HUDEP-2 (cell line): ENCODE data around the gene LRRC10.
"Not testable (repeated sequence)": the region's sequence is repeated elsewhere in the genome, so short reads cannot be mapped to it uniquely, and the experiment has no call there.

Source experiments
- DNase-seq, 76 experiments: peaks; one replicate each; lab custom pipeline; 2025; ENCODE audit not compliant: unreplicated experiment in 76 of 76; lab: John Stamatoyannopoulos, UW

The LRRC10 gene

GRCh38 chr12:69620077-69620476 lies 9.4 kb upstream of the LRRC10 start:
- no peak for DNase-seq

DNA sequence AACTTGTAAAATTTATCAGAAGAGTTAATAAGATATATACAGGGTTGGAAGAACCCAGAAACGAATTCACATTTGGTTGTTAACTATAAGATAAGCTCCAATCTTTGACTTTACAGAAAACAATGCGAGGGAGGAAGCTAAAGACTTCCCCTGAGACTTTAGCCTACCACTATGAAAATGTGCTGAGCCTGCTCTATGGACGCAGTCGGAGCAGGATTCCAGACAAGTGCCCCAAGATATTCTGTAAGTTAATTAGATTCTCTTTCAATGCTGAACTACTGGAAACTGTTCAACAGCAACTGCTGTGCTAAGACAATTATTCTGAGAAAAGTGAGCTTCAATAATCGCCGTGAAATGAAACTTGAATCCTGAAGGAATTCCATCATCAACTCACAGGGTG lies 8.3 kb upstream of the LRRC10 start:
- no peak for DNase-seq

DNA sequence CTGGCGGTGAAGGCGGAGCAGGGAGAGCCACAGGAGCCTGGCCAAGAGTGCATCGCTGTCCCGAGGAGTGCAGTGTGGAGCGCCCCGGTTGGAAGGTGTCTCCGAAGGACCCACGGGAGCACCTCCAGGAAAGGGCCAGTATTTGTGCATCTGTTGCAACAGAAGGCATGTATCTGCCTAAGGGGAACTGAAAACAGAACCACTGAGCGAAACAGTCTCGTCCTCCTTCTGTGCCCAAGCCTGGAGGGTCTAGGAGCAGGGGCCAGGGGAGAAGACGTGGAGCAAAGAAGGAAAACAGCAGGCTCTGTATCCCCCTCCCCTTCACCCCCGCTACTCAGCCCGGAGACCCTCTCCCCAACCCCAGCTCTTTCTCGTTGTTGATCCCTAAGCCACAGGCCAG lies 5.3 kb upstream of the LRRC10 start:
- no peak for DNase-seq

DNA sequence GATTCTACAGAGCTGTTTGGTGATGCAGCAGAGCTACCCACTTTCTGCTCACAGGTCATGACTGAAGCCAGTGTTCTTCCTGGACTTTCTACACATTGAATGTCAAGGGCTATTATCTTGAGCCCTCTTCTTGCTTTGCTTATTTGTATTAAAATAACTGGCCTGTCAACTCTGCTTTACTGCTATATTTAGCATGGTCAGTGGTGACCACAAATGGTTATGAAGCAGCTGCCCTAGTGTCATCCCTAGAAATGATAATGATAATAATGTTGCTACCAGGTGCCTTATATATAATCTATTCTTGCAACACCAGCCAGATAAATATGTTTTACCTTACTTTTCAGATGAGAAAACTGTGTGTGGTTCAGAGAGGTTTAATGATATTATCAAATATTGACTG lies 2.6 kb upstream of the LRRC10 start:
- no peak for DNase-seq

DNA sequence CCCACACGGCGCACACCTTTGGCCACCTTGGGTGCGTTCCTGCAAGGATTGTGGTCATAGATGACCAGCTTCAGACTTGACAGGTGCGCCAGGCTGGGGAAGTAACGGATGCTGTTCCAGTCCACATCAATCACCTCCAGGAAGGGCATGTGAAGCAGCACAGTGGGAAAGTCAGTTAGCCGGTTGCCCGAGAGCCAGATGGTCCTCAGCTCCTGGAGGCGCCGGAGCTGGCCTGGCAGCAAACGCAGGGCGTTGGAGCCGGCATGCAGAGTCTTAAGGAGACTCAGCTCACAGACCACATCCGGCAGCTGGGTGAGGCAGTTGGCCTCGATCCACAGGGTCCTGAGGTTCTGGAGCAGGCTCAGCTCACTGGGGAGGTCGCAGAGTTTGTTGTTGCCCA lies 581 bp downstream of the LRRC10 start:
- no peak for DNase-seq

- DNase-seq = no peak
Measured at GRCh38 chr12:69608114-69608513, 2.6 kb downstream of the LRRC10 start.

DNA sequence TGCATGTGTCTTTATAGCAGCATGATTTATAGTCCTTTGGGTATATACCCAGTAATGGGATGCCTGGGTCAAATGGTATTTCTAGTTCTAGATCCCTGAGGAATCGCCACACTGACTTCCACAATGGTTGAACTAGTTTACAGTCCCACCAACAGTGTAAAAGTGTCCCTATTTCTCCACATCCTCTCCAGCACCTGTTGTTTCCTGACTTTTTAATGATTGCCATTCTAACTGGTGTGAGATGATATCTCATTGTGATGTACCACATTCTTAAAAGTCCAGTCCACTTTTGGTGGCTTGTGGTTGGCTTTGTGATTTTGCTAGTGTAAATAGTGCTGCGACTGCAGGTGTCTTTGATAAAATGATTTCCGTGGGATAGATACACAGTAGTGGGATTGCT lies 6.4 kb downstream of the LRRC10 start:
- not testable (repeated sequence) for DNase-seq

DNA sequence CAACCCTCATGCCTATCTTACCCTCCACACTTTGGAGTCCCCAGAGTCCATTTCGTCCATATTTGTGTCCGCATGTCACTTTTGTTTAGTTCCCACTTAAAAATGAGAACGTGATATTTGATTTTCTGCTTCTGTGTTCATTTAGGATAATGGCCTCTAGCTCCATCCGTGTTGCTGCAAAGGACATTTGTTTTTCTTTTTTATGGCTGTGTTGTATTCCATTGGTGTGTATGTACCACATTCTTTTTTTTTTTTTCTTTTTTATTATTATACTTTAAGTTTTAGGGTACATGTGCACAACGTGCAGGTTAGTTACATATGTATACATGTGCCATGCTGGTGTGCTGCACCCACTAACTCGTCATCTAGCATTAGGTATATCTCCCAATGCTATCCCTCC lies 7.2 kb downstream of the LRRC10 start:
- DNase-seq = not testable (repeated sequence)

GRCh38 chr12:69602954-69603353 lies 7.8 kb downstream of the LRRC10 start:
- no peak for DNase-seq

GRCh38 chr12:69601962-69602685 lies 8.6 kb downstream of the LRRC10 start:
- no peak for DNase-seq

DNA sequence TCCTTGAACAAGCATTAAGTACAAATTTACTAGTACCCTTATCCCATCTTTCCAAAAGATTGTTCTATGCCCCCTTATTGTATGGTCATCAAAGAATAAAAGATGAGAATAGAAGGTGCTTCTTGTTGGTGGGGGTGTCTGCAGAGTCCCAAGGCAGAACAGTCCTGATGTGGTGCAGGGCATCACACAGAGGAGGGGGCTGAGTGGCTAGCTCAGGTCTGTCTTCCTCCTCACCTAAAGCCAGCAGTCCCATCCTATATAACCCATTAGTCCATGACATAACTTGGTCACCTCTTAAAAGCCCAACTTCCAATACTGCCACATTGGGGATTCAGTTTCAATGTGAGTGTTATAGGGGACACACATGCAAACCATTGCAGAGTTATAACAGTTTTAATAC lies 9.9 kb downstream of the LRRC10 start:
- no peak for DNase-seq

GRCh38 chr12:69598174-69598753 lies 12.4 kb downstream of the LRRC10 start:
- DNase-seq = no peak

- DNase-seq = peak in 3 of 76 experiments; percentile 8 to 19 (median 17)
Measured at GRCh38 chr12:69595689-69596088, 15.0 kb downstream of the LRRC10 start.

GRCh38 chr12:69589082-69589481 lies 21.6 kb downstream of the LRRC10 start:
- no peak for DNase-seq

GRCh38 chr12:69588527-69588926 lies 22.2 kb downstream of the LRRC10 start:
- no peak for DNase-seq

- DNase-seq = peak in 75 of 76 experiments; percentile 42 to 96 (median 91)
Measured at GRCh38 chr12:69585189-69586062, 25.3 kb downstream of the LRRC10 start, which contains the start of gene CCT2. Gene CCT2 (plus strand): TSS chr12:69585459. CDS start chr12:69585522, 63 bp downstream.

DNA sequence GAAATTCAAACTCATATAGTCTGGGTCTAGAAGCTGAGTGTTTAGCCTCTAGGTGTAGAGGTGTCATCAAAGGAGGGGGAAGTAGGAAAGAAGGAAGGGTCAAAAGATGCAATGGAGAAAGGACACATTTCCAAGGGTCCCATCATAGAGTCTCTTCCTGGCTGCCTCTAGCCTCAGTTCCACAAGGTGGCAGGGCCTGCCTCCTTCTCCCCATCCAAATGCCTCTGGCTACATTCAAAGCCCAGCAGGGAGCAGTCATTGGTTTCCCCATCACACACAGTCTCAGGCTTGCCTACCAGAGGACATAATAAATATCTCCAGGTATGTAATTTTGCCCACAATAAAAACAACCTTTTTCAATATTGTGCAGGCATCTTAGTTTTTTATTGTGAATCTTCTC lies 27.5 kb downstream of the LRRC10 start:
- DNase-seq = peak in 43 of 76 experiments; percentile 2 to 52 (median 21)

DNA sequence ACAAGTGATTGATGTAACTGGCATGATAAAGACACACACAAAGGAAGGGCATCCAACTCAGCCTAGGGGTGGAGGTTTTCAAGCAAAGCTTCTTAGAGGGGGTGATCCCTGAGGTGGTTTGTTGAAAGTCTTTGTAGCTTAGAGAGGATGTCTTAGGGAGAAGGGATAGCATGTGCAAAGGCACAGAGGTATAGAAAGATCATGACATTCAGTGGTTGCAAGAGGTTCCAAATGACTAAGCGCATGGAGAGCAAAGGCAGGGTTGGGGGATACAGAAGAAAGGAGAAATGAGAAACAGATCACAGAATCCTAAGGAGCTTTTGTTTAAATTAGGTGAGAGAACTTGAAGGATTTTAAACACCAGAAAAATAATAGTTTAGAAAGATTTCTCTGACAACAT lies 30.6 kb downstream of the LRRC10 start:
- DNase-seq = no peak

- DNase-seq = no peak
Measured at GRCh38 chr12:69579029-69579428, 31.7 kb downstream of the LRRC10 start.

- DNase-seq = no peak
Measured at GRCh38 chr12:69578283-69578682, 32.4 kb downstream of the LRRC10 start.

- no peak for DNase-seq
Measured at GRCh38 chr12:69575346-69575745, 35.4 kb downstream of the LRRC10 start.
